ENCODE results near the gene ASS1. TPM values are rescaled to one million over a fixed set of nuclear protein-coding genes. Genes with fewer than 3 reads are reported as not detected.

Gene ASS1
- total RNA-seq, 1 donor from 2014 or later: 96.0 TPM

- DNase-seq (peak; percentile 81), ATAC-seq (peak; percentile 60)
- Histone ChIP-seq H3K36me3 (no peaks in the 10 kb centered on the region), H3K27ac (peak overlapping the region; percentile 73), H3K9me3 (peaks cover 7% of the 10 kb centered on the region), H3K4me1 (peaks cover 46% of the 10 kb centered on the region), H3K4me3 (peak overlapping the region; percentile 64), H3K27me3 (no peaks in the 10 kb centered on the region)
- TF ChIP-seq CTCF (IDR thresholded peaks at IDR 0.05): peak; percentile 16
- intact Hi-C loops (cut with DNase I): no loop called here
These were observed 665 bp downstream of the ASS1 start for GRCh38 chr9:130445268-130445983.

- intact Hi-C loops (cut with DNase I): no loop called here
- Histone ChIP-seq H3K4me3 (peak overlapping the region; percentile 64), H3K27me3 (no peaks in the 10 kb centered on the region), H3K4me1 (peaks cover 55% of the 10 kb centered on the region), H3K9me3 (peaks cover under 1% of the 10 kb centered on the region), H3K27ac (peak overlapping the region; percentile 73), H3K36me3 (no peaks in the 10 kb centered on the region)
- DNase-seq (peak; percentile 82), ATAC-seq (peak; percentile 50)
- no peak for TF ChIP-seq CTCF (IDR thresholded peaks at IDR 0.05)
These were observed 1.5 kb downstream of the ASS1 start for GRCh38 chr9:130446101-130446861.

GRCh38 chr9:130447193-130447816 lies 2.5 kb downstream of the ASS1 start:
- no peak for TF ChIP-seq CTCF (IDR thresholded peaks at IDR 0.05)
- peaks cover 60% of the 10 kb centered on the region for H3K4me1 ChIP-seq
- intact Hi-C loops (cut with DNase I): no loop called here
- H3K4me3 ChIP-seq: peak overlapping the region; percentile 64
- no peaks in the 10 kb centered on the region for H3K9me3 ChIP-seq
- no peak for ATAC-seq
- H3K27ac ChIP-seq: peak overlapping the region; percentile 73
- no peaks in the 10 kb centered on the region for H3K27me3 ChIP-seq
- no peaks in the 10 kb centered on the region for H3K36me3 ChIP-seq
- no peak for DNase-seq

GRCh38 chr9:130448035-130448624 lies 3.4 kb downstream of the ASS1 start:
- DNase-seq (no peak), ATAC-seq (no peak)
- Histone ChIP-seq H3K4me1 (peaks cover 60% of the 10 kb centered on the region), H3K27me3 (no peaks in the 10 kb centered on the region), H3K36me3 (no peaks in the 10 kb centered on the region), H3K4me3 (no peak overlapping the region), H3K9me3 (no peaks in the 10 kb centered on the region), H3K27ac (no peak overlapping the region)
- no peak for TF ChIP-seq CTCF (IDR thresholded peaks at IDR 0.05)
- intact Hi-C loops (cut with DNase I): no loop called here

GRCh38 chr9:130448771-130449603 lies 4.2 kb downstream of the ASS1 start:
- Histone ChIP-seq H3K9me3 (no peaks in the 10 kb centered on the region), H3K4me1 (peaks cover 60% of the 10 kb centered on the region), H3K4me3 (no peak overlapping the region), H3K27ac (no peak overlapping the region), H3K27me3 (no peaks in the 10 kb centered on the region), H3K36me3 (no peaks in the 10 kb centered on the region)
- ATAC-seq: no peak
- intact Hi-C loops (cut with DNase I): no loop called here
- TF ChIP-seq CTCF (IDR thresholded peaks at IDR 0.05): no peak
- DNase-seq: no peak
